ENCODE data around the gene UNKL. TPM values are rescaled to one million over a fixed set of nuclear protein-coding genes. Genes with fewer than 3 reads are reported as not detected.

UNKL gene
- total RNA-seq, 1 experiment from 2014 or later: 18.8 TPM

DNA sequence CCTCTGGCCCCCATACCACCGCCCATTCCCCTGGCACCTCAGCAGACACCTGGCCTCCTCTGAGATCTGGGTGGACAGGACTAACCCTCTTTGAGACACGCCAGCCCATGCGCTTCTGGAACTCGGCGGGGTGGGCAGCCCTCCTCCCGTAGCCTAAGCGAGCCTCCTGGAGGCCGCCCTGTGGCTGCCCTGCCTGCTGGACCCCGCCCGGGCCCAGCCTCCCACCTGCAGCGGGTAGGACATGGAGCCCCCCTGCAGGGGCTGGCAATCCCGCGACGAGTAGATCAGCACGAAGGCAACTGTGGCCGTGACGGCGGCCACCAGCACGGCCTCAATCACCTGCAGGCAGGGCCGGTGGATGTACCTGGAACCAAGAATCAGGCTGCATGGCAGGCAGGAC lies 38.0 kb upstream of the UNKL start:
- Histone ChIP-seq H3K27ac (ENCODE audit: low read length) (no peak overlapping the region), H3K9ac (ENCODE audit: low read length) (no peak overlapping the region), H4K20me1 (ENCODE audit: low read length) (no peaks in the 10 kb centered on the region), H3K9me3 (ENCODE audit: low read length) (no peaks in the 10 kb centered on the region), H3K79me2 (ENCODE audit: low read length) (no peaks in the 10 kb centered on the region), H3K4me2 (ENCODE audit: low read length) (no peak overlapping the region), H3K4me1 (ENCODE audit: insufficient read depth, low read length) (no peaks in the 10 kb centered on the region), H2AFZ (ENCODE audit: low read length) (no peak overlapping the region), H3K4me3 (ENCODE audit: low read length) (no peak overlapping the region), H3K9me2 (replicated peaks; ENCODE audit: low read length) (no peaks in the 10 kb centered on the region), H3K27me3 (ENCODE audit: low read length) (no peaks in the 10 kb centered on the region), H3F3A (ENCODE audit: low read length, unreplicated experiment) (no peaks in the 10 kb centered on the region), H3K36me3 (ENCODE audit: low read depth, low read length) (no peaks in the 10 kb centered on the region)
- no peak for ATAC-seq
- BruUV-seq (replicated peaks): no TSS peak
- intact Hi-C loops (cut with micrococcal nuclease): no loop called here
- TF ChIP-seq EZH2 (IDR thresholded peaks at IDR 0.05; ENCODE audit: low read length, unreplicated experiment): no peak
- TF ChIP-seq, protein P1, sequence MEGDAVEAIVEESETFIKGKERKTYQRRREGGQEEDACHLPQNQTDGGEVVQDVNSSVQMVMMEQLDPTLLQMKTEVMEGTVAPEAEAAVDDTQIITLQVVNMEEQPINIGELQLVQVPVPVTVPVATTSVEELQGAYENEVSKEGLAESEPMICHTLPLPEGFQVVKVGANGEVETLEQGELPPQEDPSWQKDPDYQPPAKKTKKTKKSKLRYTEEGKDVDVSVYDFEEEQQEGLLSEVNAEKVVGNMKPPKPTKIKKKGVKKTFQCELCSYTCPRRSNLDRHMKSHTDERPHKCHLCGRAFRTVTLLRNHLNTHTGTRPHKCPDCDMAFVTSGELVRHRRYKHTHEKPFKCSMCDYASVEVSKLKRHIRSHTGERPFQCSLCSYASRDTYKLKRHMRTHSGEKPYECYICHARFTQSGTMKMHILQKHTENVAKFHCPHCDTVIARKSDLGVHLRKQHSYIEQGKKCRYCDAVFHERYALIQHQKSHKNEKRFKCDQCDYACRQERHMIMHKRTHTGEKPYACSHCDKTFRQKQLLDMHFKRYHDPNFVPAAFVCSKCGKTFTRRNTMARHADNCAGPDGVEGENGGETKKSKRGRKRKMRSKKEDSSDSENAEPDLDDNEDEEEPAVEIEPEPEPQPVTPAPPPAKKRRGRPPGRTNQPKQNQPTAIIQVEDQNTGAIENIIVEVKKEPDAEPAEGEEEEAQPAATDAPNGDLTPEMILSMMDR (conservative IDR thresholded peaks at IDR 0.05; ENCODE audit: low read depth, low read length): no peak
- no peak for TF ChIP-seq EZH2phosphoT487 (IDR thresholded peaks at IDR 0.05; ENCODE audit: borderline replicate concordance, low read length)
- ChIA-PET POLR2A (ENCODE audit: unreplicated experiment) (no interaction called here), CTCF (no interaction called here)
- DNase-seq: no peak

DNA sequence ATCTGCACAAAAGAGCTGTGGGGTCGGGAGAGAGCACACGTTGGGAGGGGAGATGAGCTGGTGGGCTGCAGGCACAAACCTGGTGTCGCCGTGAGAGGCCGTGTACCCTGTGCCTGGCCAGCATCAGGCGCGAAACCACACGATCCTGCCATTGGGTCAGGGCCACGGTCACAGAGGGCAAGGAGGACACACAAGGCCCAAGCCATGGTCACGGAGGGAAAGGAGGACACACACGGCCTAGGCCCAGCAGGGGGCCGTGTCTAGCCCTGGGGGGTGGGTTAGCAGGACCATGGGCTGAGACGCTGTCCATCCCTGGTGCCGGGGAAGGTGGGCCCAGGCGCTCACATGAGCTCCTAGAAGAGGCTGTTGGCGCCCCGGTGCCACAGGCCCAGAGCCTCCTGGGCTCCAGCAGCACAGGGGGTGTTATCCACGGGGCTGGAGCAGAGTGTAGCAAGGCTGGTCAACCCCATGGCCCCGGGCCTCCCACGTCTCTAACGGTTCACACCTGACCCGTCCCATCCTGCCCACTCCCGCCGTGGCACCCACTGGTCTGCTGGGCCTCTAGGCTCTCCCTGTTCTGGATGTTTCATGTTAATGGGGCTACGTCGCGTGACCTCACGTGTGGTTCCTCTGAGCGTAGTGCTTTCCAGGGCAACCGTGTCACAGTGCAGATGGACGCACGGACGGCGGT lies 37.3 kb upstream of the UNKL start:
- H3K79me2 ChIP-seq (ENCODE audit: low read length): no peaks in the 10 kb centered on the region
- H3K4me1 ChIP-seq (ENCODE audit: insufficient read depth, low read length): no peaks in the 10 kb centered on the region
- no TSS peak for BruUV-seq (replicated peaks)
- no peaks in the 10 kb centered on the region for H3K36me3 ChIP-seq (ENCODE audit: low read depth, low read length)
- H3K27ac ChIP-seq (ENCODE audit: low read length): no peak overlapping the region
- ChIA-PET POLR2A (ENCODE audit: unreplicated experiment) (no interaction called here), CTCF (no interaction called here)
- no peak for DNase-seq
- H3K4me2 ChIP-seq (ENCODE audit: low read length): no peak overlapping the region
- H3K27me3 ChIP-seq (ENCODE audit: low read length): no peaks in the 10 kb centered on the region
- H3K9me3 ChIP-seq (ENCODE audit: low read length): no peaks in the 10 kb centered on the region
- no peak overlapping the region for H3K9ac ChIP-seq (ENCODE audit: low read length)
- intact Hi-C loops (cut with micrococcal nuclease): no loop called here
- ATAC-seq: no peak
- TF ChIP-seq EZH2 (IDR thresholded peaks at IDR 0.05; ENCODE audit: low read length, unreplicated experiment): no peak
- TF ChIP-seq EZH2phosphoT487 (IDR thresholded peaks at IDR 0.05; ENCODE audit: borderline replicate concordance, low read length): no peak
- TF ChIP-seq, protein P1 (conservative IDR thresholded peaks at IDR 0.05; ENCODE audit: low read depth, low read length): no peak
- no peaks in the 10 kb centered on the region for H3F3A ChIP-seq (ENCODE audit: low read length, unreplicated experiment)
- H4K20me1 ChIP-seq (ENCODE audit: low read length): no peaks in the 10 kb centered on the region
- H3K4me3 ChIP-seq (ENCODE audit: low read length): no peak overlapping the region
- no peaks in the 10 kb centered on the region for H3K9me2 ChIP-seq (replicated peaks; ENCODE audit: low read length)
- H2AFZ ChIP-seq (ENCODE audit: low read length): no peak overlapping the region

DNA sequence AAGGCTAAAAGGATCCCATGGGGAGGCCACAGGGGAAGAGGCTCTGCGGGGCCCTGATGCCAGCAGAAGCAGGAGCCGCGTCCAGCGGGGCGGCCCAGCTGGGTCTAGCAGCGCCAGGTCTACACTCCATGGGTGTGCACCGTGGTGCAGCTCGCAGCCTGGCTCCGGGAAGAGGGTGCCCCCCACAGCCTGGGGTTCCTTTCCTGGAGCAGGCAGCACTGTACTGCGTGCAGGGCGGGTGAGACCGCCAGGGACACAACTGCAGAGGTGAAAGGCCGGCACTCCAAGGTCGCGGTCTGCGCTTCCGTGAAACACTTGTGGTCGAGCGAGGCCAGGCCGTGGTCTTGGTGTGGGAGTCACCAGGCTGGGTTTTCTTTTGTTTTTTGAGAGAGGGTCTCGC lies 36.3 kb upstream of the UNKL start:
- BruUV-seq (replicated peaks): no TSS peak

More for the DNA sequence above, 36.3 kb upstream of the UNKL start:
- no peaks in the 10 kb centered on the region for H3K9me3 ChIP-seq (ENCODE audit: low read length)
- no peaks in the 10 kb centered on the region for H3K79me2 ChIP-seq (ENCODE audit: low read length)
- ATAC-seq (no peak), DNase-seq (no peak)
- TF ChIP-seq EZH2 (IDR thresholded peaks at IDR 0.05; ENCODE audit: low read length, unreplicated experiment): no peak
- no peak for TF ChIP-seq EZH2phosphoT487 (IDR thresholded peaks at IDR 0.05; ENCODE audit: borderline replicate concordance, low read length)
- no peaks in the 10 kb centered on the region for H3K9me2 ChIP-seq (replicated peaks; ENCODE audit: low read length)
- no peak overlapping the region for H3K9ac ChIP-seq (ENCODE audit: low read length)
- intact Hi-C loops (cut with micrococcal nuclease): no loop called here
- H3F3A ChIP-seq (ENCODE audit: low read length, unreplicated experiment): no peaks in the 10 kb centered on the region
- no peak overlapping the region for H3K27ac ChIP-seq (ENCODE audit: low read length)
- H4K20me1 ChIP-seq (ENCODE audit: low read length): no peaks in the 10 kb centered on the region
- no peak overlapping the region for H3K4me3 ChIP-seq (ENCODE audit: low read length)
- no peaks in the 10 kb centered on the region for H3K4me1 ChIP-seq (ENCODE audit: insufficient read depth, low read length)
- ChIA-PET CTCF (no interaction called here), POLR2A (ENCODE audit: unreplicated experiment) (no interaction called here)
- no peak overlapping the region for H2AFZ ChIP-seq (ENCODE audit: low read length)
- no peaks in the 10 kb centered on the region for H3K27me3 ChIP-seq (ENCODE audit: low read length)
- no peaks in the 10 kb centered on the region for H3K36me3 ChIP-seq (ENCODE audit: low read depth, low read length)
- H3K4me2 ChIP-seq (ENCODE audit: low read length): no peak overlapping the region
